Spleen (tissue), 11 donors: ENCODE measurements around the gene SLC25A40. TPM values are rescaled to one million over a fixed set of nuclear protein-coding genes. Genes with fewer than 3 reads are reported as not detected.
"Not testable (repeated sequence)": the region's sequence is repeated elsewhere in the genome, so short reads cannot be mapped to it uniquely, and the experiment has no call there.

Experiments used
- DNase-seq: peaks from one replicate; pipeline ENCODE4 v3.0.0-alpha.2; 2020
- H3K27ac ChIP-seq, 8 donors: fragments of 200-600 bp; sonication (generic) in 7 of 8; 1 replicate in 4 of 8; 2 replicates in 4 of 8; pipeline versions ENCODE4 v1.5.0 to v1.8.0; 2016 to 2021; ENCODE audit warnings: inconsistent platforms in 4 of 8, mild to moderate bottlenecking in 4 of 8, moderate library complexity in 1 of 8
- H3K27me3 ChIP-seq, 7 donors: fragments of 200-600 bp; sonication (generic) in 6 of 7; replicated peaks in 1 of 7; 1 replicate in 4 of 7; 2 replicates in 3 of 7; pipeline versions ENCODE4 v1.5.0 to v1.8.0; 2016 to 2021; ENCODE audit warnings: inconsistent platforms in 3 of 7, mild to moderate bottlenecking in 1 of 7
- H3K36me3 ChIP-seq, 6 donors: fragments of 200-600 bp; sonication (generic) in 5 of 6; 1 replicate in 4 of 6; 2 replicates in 2 of 6; pipeline versions ENCODE4 v1.5.0 to v1.8.0; 2016 to 2021; ENCODE audit warnings: inconsistent platforms in 2 of 6
- H3K4me1 ChIP-seq, 6 donors: fragments of 200-600 bp; sonication (generic) in 5 of 6; 1 replicate in 3 of 6; 2 replicates in 3 of 6; pipeline versions ENCODE4 v1.5.0 to v1.8.0; 2016 to 2021; ENCODE audit warnings: inconsistent platforms in 3 of 6
- H3K4me3 ChIP-seq, 8 donors: fragments of 200-600 bp; sonication (generic) in 7 of 8; 1 replicate in 4 of 8; 2 replicates in 4 of 8; pipeline versions ENCODE4 v1.5.0 to v1.8.0; 2016 to 2021; ENCODE audit warnings: inconsistent platforms in 4 of 8, mild to moderate bottlenecking in 4 of 8, moderate library complexity in 2 of 8
- H3K9me3 ChIP-seq, 8 donors: fragments of 200-600 bp; sonication (generic) in 7 of 8; 1 replicate in 4 of 8; 2 replicates in 4 of 8; pipeline versions ENCODE4 v1.5.0 to v1.8.0; 2016 to 2021; ENCODE audit warnings: inconsistent platforms in 4 of 8
- CTCF ChIP-seq, 11 experiments: fragments of 200-600 bp in 7 of 11; fragments of 450-650 bp in 4 of 11; sonication (generic) in 4 of 11; IDR thresholded peaks in 8 of 11; conservative IDR thresholded peaks in 3 of 11; 1 replicate in 7 of 11; 2 replicates in 4 of 11; pipeline versions ENCODE4 v1.4.0 to v1.8.0; 2016 to 2021; ENCODE audit warnings: antibody characterized with exemption in 11 of 11, inconsistent platforms in 4 of 11, mild to moderate bottlenecking in 1 of 11
- POLR2A ChIP-seq, 3 donors: fragments of 450-650 bp; IDR thresholded peaks; one replicate each; pipeline ENCODE4 v1.5.1; 2017; ENCODE audit warnings: antibody characterized with exemption in 3 of 3, mild to moderate bottlenecking in 1 of 3
- POLR2AphosphoS5 ChIP-seq, 3 donors: sonication (generic); formaldehyde crosslinking; IDR thresholded peaks; one replicate each; pipeline ENCODE4 v1.5.1; 2017; ENCODE audit warnings: antibody characterized with exemption in 3 of 3
- WGBS, 5 donors: extraction: QIAGEN DNeasy Blood & Tissue Kit in 3 of 5; methylation state at CpG; one replicate each; pipeline versions ENCODE4 v1.1.5 to v1.1.7; 2013 to 2018; 5-methylcytosine and 5-hydroxymethylcytosine counted together
- intact Hi-C: fragments of 100-400 bp; cut with DNase I; formaldehyde crosslinking; loops from one replicate; pipeline ENCODE4 v1.15.0; 2023; ENCODE audit warnings: low total_unique reads
- polyA plus RNA-seq, 3 donors: library from polyadenylated mRNA; stranded (reverse); fragments of 200-250 nt; gene quantifications; one replicate each; pipeline ENCODE4 v1.2.1, GENCODE V29; 2013
- total RNA-seq, 7 donors: library from RNA; depleted of rRNA in 3 of 7; stranded (reverse); fragments of >200 nt in 3 of 7; fragmentation: NEBNext Ultra II Directional in 4 of 7; extraction: Animal tissue kit (Norgen Biotek cat#: 25700) in 4 of 7; gene quantifications; one replicate each; pipeline versions ENCODE4 v1.1.0 to v1.2.1, GENCODE V29; 2016 to 2021
- donor health status: healthy with polysubstance abuse.
- donor health status: DM: no; HTN: no; CAD: no; lungs with moderate emphysema.
- donor health status: DM: no; HTN: no; CAD: no.
- donor health status: Bipolar disorder and iron deficiency.
- donor health status: healthy.
- donor health status: DM: no; HTN: no; CAD: no.
- donor health status: DM: yes; HTN: yes; CAD: no.

The SLC25A40 gene
- total and polyA plus RNA-seq, 10 donors, result 6.2 to 102 (median 40.3) TPM

- no peaks in the 10 kb centered on the region for H3K27me3 ChIP-seq
- peaks cover 16 to 46% (median 20%) of the 10 kb centered on the region in 6 donors for H3K4me1 ChIP-seq
- H3K9me3 ChIP-seq, result peaks cover 7 to 50% (median 37%) of the 10 kb centered on the region in 8 donors
- no peak overlapping the region for H3K4me3 ChIP-seq
- no peak overlapping the region for H3K27ac ChIP-seq
- intact Hi-C loops, result no loop called here
- no peak for DNase-seq
- 87 to 100% (median 97%) methylated on average over 4 of the region's 4 CpGs for WGBS, 5 donors
- TF ChIP-seq CTCF (IDR thresholded peaks at IDR 0.05 in 8 of 11, conservative IDR thresholded peaks at IDR 0.05 in 3 of 11), result no peak
- TF ChIP-seq POLR2A (IDR thresholded peaks at IDR 0.05), result no peak
- no peak for TF ChIP-seq POLR2AphosphoS5 (IDR thresholded peaks at IDR 0.05)
- H3K36me3 ChIP-seq, result peaks cover 0 to 49% (median 8%) of the 10 kb centered on the region in 6 donors
Observed at GRCh38 chr7:87870471-87870870, 5.7 kb downstream of the SLC25A40 start.

- DNase-seq, H3K27ac ChIP-seq, H3K27me3 ChIP-seq, intact Hi-C loops, H3K4me3 ChIP-seq: not testable (repeated sequence)
- H3K9me3 ChIP-seq, result peaks cover 7 to 43% (median 32%) of the 10 kb centered on the region in 8 donors
- H3K36me3 ChIP-seq, result peaks cover 0 to 51% (median 13%) of the 10 kb centered on the region in 6 donors
- 94 to 99% (median 97%) methylated on average over 6 of the region's 6 CpGs for WGBS, 5 donors
- peaks cover 0 to 12% (median 0%) of the 10 kb centered on the region in 6 donors for H3K4me1 ChIP-seq
Observed at GRCh38 chr7:87866533-87866932, 9.6 kb downstream of the SLC25A40 start.

- Histone ChIP-seq H3K4me1 (peaks cover 0 to 12% (median 0%) of the 10 kb centered on the region in 6 donors), H3K27ac (no peak overlapping the region), H3K36me3 (peaks cover 0 to 46% (median 13%) of the 10 kb centered on the region in 6 donors), H3K9me3 (peaks cover 7 to 41% (median 30%) of the 10 kb centered on the region in 8 donors), H3K4me3 (no peak overlapping the region), H3K27me3 (no peaks in the 10 kb centered on the region)
- no peak for DNase-seq
- TF ChIP-seq POLR2A (IDR thresholded peaks at IDR 0.05) (no peak), POLR2AphosphoS5 (IDR thresholded peaks at IDR 0.05) (no peak), CTCF (IDR thresholded peaks at IDR 0.05 in 8 of 11, conservative IDR thresholded peaks at IDR 0.05 in 3 of 11) (no peak)
- WGBS, 5 donors, result 96 to 100% (median 98%) methylated on average over 2 of the region's 2 CpGs
- intact Hi-C loops, result no loop called here
Observed at GRCh38 chr7:87866089-87866488, 10.1 kb downstream of the SLC25A40 start.

DNA sequence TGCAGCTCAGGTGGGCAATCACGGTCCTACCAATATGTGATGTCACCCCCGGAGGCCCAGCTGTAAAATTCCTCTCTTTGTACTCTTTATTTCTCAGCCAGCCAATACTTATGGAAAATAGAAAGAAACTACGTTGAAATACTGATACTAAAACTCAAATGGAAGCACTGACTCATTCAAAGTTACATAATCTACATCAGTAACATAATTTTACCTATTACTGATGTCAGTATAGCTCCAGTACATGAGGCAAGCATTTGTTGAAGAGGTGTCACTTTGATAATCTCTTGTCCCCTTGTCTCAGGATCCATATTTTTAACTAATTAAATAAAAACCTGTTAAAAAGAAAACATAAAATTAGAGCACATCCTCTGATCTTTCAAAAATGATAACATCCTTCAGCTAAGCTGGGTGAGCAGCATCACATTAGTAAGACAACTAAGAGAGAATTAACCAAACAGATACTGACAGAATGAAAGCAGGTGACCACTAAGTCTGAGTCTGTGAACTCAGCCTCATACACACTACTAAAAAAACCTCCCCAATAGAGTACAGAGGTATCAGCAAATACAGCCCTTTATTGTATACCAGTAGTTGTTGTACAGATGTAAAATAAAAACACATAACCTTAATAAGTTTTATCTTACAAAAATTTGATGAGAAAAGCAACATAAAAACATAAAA is 17.6 kb downstream of the SLC25A40 start:
- no peak for DNase-seq
- Histone ChIP-seq H3K36me3 (peaks cover 6 to 55% (median 26%) of the 10 kb centered on the region in 6 donors), H3K4me3 (no peak overlapping the region), H3K4me1 (peaks cover 0 to 14% (median 0%) of the 10 kb centered on the region in 6 donors), H3K9me3 (no peaks in the 10 kb centered on the region), H3K27me3 (no peaks in the 10 kb centered on the region), H3K27ac (no peak overlapping the region)
- TF ChIP-seq POLR2AphosphoS5 (IDR thresholded peaks at IDR 0.05) (no peak), CTCF (IDR thresholded peaks at IDR 0.05 in 8 of 11, conservative IDR thresholded peaks at IDR 0.05 in 3 of 11) (no peak), POLR2A (IDR thresholded peaks at IDR 0.05) (no peak)
- intact Hi-C loops, result no loop called here
- 89 to 94% (median 89%) methylated on average over 3 of the region's 3 CpGs for WGBS, 5 donors
